NCI-H1417 treated with DMSO at 0.1 percent for 48 hours (cell line): ENCODE measurements around the gene HIPK2.
"Not testable (repeated sequence)": the region's sequence is repeated elsewhere in the genome, so short reads cannot be mapped to it uniquely, and the experiment has no call there.

Source experiments
- DNase-seq: peaks from one replicate; lab custom pipeline; 2025; lab: John Stamatoyannopoulos, UW

HIPK2 gene

GRCh38 chr7:139671967-139672366 is 105.8 kb downstream of the HIPK2 start:
- DNase-seq = no peak

DNA sequence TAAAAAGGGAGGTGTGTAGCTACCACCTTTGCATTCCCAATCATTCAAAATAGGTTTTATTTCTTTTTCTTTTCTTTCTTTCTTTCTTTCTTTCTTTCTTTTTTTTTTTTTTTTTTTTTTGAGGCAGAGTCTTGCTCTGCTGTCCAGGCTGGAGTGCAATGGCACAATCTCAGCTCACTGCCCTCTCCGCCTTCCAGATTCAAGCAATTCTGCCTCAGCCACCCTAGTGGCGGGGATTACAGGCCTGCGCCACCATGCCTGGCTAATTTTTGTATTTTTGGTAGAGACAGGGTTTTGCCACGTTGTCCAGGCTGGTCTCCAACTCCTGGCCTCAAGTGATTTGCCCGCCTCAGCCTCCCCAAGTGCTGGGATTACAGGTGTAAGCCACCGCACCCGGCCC is 107.1 kb downstream of the HIPK2 start:
- not testable (repeated sequence) for DNase-seq

DNA sequence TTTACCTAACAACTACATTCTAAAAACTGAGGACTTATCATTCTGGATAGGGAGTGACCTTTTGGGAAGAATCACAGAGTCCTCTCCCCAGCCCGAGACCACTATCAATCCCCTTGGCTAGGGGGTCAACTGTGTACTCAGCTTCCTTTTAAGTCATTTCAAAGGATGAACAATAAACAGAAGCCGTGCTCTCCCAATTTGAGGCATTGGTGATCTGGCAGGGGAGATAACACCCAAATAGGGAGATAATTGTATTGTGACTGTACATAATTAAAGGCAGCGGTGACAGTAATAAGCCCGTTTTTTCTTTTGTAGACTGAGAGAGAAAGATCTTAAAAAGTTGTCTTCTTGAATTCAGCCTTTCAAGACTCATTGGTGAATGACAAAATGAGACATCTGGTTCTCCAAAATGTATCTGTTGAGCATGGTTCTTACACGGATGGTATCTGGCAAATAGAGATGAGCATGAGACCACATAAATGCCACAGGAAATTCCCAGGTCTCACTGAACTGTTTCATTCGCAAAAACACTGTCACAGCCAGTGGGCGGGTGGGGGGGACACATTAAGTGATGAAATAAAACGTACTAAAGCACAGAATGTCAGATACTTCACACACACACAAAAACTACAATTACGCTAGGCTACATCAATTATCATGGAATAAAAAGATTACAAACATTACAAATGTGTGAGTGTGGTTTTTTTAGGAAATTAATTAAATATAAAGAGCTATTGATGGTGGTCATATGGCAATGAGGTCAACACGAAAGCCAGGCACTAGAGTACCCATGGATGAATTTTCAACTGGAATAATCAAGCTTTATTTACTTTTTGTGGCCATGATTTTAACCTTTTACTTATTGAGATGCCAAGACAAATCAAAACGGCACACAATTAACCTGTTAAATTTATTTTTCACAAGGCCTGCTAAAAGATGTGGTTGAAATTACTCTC is 108.4 kb downstream of the HIPK2 start:
- DNase-seq = no peak

- no peak for DNase-seq
Observed at GRCh38 chr7:139667377-139667776, 110.4 kb downstream of the HIPK2 start.

GRCh38 chr7:139666501-139666900 is 111.3 kb downstream of the HIPK2 start:
- DNase-seq = no peak

DNA sequence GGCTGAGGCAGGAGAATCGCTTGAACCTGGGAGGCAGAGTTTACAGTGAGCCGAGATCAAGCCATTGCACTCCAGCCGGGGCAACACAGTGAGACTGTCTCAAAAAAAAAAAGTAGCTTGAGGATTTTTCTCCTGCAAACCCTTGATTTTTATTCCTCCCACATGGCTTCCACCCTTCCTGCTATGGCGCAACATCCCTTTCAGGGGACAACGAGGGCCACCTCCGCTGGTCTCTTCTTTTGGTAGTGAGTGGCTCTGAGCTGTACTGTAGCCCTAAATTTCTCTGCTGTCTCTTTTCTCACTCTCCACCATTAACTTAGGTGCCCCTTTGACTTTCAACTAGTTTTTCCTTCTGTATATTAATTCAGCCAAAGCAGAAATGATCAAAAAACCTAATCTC is 113.4 kb downstream of the HIPK2 start:
- no peak for DNase-seq

- no peak for DNase-seq
Observed at GRCh38 chr7:139663608-139664177, 114.1 kb downstream of the HIPK2 start.

- DNase-seq = no peak
Observed at GRCh38 chr7:139661903-139662302, 115.9 kb downstream of the HIPK2 start.

DNA sequence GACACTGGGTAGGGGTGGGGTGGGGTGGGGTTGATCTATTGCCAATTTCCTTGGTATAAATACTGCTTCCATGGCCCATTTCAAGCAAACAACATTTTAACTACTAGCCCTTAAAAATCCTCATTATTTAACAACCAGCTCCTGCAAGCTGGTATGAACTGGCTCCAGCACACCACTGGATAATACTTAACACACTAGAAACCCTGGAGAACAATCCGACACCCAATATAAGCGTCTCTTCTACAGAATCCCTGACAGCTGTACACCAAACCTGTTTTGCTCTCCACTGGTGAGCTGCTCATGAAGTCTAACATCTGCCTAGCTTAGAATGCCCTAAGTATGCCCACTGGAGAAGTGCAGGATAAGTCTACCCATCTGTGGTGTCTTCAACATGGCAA is 116.8 kb downstream of the HIPK2 start:
- DNase-seq = no peak

DNA sequence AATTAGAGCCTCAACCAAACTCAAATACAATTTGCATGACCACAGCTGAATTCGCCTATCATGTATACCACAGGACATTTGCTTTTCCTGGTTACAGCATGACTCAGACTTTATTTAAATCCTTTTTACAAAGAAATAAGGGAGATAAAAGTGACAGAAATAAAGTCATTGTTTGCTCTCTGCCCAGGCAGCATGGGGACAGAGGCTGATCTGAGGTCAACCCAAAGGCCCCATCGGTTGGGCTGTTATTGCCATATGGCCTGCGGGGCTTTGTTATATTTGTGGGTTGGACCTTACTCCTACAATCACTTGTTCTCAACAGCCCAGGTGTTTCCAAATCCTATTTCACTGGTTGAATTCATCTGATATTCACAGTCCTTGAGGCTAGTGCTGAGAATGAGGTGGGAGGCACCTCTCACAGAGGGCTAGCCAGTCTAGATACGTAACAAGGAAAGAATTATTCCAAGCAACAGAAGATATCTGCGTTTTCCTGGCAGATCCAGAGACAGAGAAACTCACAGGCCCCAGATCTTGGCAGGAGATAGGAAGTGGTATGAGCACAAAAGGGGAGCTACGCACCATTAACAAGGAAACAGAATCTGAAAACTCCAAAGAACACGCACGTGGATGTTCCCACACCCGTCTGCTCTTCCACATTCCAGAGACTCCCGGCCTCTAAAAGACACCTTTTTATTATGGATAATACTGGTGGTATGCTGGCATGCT is 117.3 kb downstream of the HIPK2 start:
- DNase-seq = no peak

GRCh38 chr7:139659922-139660316 is 117.9 kb downstream of the HIPK2 start:
- no peak for DNase-seq

GRCh38 chr7:139658908-139659675 is 118.7 kb downstream of the HIPK2 start:
- no peak for DNase-seq

DNA sequence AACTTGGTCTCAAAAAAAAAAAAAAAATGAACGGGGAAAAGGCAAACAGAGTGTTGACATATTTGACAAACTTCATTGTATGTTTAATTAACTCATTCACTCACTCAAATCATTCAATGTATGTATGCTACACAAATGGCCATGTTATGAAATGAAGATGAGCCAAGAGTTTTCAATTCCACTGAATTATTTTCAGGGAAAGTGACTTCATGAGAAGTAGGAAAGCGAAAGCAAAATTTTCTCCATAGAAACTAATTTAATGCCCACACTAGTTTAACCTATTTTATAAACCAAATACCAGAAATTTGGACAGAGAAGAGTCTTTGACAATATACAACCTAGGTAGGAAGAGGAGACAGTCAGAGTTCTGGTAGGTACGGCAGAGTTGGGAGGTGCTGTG is 119.5 kb downstream of the HIPK2 start:
- no peak for DNase-seq

DNA sequence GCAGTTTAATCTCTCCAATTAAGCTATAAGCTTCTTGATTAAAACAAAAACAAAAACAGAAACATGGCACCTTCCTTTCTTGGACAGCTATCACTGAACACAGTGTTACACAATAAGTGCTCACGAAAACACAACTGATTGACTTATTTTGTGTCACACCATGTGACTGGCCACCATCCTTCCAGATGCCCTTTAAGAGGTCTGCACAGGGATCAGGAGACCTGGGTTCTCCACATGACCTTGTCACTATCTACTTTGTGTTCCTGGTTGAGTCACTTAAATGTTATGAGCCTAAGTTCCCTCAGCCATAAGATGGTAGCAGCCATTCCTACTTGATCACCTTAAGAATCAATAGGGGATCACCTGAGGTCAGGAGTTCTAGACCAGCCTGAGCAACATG is 120.1 kb downstream of the HIPK2 start:
- no peak for DNase-seq

GRCh38 chr7:139656387-139656786 is 121.4 kb downstream of the HIPK2 start:
- no peak for DNase-seq

- DNase-seq = no peak
Observed at GRCh38 chr7:139655305-139655704, 122.5 kb downstream of the HIPK2 start.

DNA sequence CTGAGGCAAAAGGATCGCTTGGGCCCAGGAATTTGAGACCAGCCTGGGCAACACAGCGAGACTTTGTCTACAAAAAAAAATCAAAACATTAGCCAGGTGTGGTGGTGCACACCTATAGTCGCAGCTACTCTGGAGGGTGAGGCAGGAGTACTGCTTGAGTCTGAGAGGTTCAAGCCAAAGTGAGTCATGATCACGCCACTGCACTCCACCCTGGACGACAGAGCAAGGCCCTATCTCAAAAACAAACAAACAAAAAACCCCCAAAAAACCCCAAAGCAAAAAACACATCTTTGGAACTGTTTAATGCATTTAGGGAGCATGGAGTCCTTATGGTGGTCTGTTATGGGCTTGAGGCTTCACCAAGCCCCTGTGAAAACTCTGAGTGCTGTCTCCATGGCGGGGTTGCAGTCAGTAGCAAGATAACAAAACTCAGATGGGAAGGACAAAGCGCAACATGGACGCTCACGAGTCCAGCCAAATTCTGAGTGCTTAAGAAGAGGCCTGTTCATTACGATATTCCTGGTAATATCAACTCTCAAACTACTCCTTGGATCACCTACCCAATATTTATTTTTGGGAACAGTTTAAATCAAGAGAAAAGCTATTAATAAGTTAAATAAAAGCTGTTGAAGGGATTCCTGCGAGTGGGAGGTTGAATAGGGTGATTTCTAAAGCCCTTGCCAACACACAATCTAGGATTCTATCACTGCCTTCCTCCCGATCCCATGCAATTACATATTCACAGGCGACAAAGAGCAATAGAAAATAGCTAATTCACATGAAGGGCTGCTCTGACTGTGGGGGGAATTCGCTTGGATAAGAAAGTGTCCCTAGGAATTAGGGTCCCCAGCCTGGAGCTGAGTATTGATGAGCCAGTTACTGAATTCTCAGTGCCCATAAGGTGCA is 123.3 kb downstream of the HIPK2 start:
- DNase-seq = no peak

- no peak for DNase-seq
Observed at GRCh38 chr7:139651914-139652313, 125.9 kb downstream of the HIPK2 start.

DNA sequence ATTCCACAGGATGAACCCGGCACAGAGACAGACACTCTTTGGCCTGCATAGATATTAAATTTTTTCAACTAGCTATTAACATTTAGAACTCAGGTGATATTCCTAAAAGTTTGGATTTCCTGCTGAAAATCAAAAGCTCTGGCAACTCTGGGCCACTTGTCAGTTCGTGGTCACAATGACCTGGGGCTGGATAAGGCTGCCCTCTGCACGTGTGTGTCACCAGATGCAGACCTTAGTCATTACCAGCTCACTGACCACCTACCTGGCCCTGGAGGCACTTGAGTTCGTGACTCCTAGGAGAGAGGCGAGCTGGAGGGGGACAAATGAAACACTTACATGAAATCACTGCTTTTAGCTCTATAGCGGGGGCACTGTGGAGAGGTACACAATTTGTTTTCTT is 126.5 kb downstream of the HIPK2 start:
- no peak for DNase-seq

- no peak for DNase-seq
Observed at GRCh38 chr7:139650429-139651100, 127.2 kb downstream of the HIPK2 start.
